IMR-90 (cell line): Measurements from ENCODE around the gene LRP11.

Experiments
- POLR2A ChIP-seq: IDR thresholded peaks from 2 replicates; pipeline ENCODE4 v1.6.1; 2012; ENCODE audit warnings: mild to moderate bottlenecking, low read depth, low read length
- TF ChIP-seq, protein P1 (sequence below): conservative IDR thresholded peaks from 2 replicates; pipeline ENCODE4 v1.5.1; 2012; ENCODE audit warnings: mild to moderate bottlenecking, low read depth, low read length, improper control_type of control experiment

DNA sequence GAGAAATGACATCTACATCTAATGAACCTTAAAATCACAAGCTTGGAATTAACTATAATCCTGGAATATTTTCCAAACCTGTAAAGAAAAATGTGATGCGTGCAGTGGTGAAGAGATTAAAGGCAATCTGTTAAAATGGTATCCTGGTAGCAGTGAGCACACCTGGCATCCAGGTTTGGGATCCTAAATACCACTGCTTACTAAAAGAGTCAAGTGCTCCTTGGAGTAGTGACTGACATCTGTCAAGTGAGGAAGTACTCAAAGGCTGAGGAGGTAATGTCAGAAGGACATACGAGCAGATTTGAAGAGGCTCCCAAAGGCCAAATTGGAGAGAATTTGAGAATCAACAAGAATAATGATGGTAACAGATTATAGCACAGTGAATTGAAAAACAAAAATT is 81.8 kb downstream of the LRP11 start:
- no peak for TF ChIP-seq POLR2A
- TF ChIP-seq, protein P1, sequence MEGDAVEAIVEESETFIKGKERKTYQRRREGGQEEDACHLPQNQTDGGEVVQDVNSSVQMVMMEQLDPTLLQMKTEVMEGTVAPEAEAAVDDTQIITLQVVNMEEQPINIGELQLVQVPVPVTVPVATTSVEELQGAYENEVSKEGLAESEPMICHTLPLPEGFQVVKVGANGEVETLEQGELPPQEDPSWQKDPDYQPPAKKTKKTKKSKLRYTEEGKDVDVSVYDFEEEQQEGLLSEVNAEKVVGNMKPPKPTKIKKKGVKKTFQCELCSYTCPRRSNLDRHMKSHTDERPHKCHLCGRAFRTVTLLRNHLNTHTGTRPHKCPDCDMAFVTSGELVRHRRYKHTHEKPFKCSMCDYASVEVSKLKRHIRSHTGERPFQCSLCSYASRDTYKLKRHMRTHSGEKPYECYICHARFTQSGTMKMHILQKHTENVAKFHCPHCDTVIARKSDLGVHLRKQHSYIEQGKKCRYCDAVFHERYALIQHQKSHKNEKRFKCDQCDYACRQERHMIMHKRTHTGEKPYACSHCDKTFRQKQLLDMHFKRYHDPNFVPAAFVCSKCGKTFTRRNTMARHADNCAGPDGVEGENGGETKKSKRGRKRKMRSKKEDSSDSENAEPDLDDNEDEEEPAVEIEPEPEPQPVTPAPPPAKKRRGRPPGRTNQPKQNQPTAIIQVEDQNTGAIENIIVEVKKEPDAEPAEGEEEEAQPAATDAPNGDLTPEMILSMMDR: no peak
